Activated effector memory CD4-positive, alpha-beta T cell treated with Interleukin-2 at 50 U/mL for 16 hours (primary cell): ENCODE measurements around the gene EPDR1.

Experiments
- DNase-seq: peaks from one replicate; pipeline ENCODE4 v3.0.0-alpha.2; 2020

Gene EPDR1

DNA sequence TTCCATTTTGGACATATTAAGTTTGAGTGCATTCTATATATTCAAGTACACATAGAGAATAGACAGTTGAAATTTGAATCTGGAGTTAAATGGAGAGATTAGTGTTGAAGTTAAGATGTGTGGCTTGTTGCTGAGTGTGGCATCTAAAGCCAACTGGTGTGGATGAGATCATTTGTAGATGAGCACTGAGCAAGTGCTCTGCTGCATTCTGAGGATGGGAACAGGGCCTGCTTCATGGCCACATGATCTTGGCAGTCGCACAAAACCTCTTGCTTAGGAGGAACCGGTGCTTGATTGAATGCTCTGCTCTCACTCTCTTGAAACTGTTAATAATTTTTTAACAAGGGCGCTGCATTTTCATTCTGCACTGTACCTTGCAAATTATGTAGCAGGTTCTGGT lies 62.0 kb downstream of the EPDR1 start:
- no peak for DNase-seq

DNA sequence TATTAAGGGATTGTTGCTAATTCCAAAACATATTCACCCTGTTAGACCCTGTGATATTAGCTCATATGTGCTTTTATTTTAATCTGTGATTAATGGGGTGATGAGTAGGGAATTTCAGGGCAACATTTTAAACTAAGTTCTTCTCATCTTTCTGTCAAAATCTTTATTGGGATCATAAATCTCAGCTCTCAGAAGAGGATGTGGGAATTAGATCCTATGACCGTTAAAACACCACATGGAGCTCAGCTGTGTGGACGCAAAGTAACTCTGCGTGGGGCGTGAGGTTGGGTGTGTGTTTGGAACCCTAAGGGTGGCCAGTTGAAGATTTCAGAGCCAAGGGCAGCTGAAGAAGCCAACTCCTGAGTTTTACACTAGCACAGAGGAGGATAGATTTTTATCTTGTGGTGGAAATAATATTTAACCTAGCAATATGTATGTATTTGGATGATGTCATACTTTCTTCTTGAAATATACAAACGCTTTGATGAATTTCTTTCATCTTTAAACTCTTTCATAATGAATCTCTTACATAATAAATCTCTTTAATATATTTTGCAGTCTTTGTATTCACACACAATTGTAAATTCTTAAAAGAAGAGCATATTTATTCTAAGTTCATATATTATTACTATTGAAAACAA lies 64.4 kb downstream of the EPDR1 start:
- DNase-seq = no peak

DNA sequence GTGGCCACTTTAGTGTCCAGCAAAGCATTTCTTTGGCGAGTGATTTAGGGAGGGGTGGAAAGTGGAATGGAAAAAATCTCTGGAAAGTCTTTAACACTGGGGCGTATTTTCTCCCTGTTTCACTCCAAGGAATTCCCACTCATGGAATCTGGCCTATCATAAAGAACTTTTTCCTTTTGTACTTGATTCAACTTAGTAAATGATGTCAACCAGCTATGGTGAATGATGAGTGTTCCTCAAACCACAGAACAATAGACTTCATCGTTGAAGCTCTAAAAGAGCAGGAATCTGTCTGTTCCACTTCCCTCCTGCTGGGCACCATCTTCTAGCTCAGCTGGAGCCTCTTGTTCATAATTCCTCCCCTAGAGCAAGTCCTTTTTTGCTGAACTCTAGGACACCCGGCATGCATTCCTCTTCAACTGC lies 66.5 kb downstream of the EPDR1 start:
- no peak for DNase-seq

DNA sequence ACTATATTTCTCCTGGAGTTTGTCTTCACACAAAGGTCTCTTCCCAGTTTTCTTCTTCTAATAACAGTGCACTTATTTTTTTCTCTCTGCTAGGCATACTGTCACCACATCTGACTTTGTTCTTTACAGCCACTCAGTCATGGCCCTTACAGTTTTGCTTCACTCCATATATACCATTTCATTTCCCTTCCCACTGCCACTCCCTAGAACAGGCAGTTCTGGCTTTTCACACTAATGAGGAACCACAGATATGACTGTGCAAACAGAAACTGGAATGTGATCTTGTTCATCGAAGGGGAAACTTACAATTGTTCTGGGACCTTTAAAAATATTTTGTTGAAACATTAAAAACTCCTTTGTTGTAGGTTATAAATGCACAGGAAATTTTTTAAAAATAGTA lies 67.3 kb downstream of the EPDR1 start:
- DNase-seq = no peak

DNA sequence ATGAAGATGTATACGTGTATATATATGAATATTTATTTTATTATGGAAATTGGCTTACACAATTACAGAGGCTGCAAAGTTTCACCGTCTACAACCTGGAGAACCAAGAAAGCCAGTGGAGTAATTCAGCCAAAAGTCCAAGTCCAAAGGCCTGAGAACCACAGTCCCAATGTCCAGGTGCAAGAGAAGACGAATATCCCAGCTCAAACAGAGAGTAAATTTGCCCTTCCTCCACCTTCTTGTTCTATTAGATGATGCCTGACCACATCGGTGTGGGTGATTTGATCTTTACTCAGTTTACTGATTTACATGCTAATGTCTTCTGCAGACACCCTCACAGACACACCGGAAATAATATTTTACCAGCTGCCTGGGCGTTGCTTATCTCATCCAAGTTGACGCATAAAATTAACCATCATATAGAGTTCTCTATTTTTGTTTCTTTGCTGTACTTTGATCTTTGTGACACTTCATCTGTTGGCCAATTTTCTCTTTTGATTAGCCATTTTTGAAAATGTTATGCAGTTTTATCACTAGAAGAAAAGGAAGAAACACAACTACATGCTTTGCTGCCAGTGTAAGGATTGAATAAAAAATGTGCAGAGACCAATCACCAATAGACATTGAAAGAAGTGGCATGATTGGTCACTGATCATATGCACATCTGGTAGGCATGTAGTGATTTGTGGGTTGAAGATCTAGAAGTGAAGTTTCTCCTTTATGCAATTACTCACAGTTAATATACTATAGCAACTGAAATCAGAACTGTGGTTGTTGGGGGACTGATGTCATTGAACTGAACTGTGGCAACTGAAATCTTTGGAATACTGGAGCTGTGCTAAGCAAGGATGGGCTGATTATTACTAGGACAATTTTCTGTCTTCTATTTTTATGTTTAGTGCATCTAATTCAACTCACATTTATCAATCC lies 68.5 kb downstream of the EPDR1 start:
- no peak for DNase-seq

DNA sequence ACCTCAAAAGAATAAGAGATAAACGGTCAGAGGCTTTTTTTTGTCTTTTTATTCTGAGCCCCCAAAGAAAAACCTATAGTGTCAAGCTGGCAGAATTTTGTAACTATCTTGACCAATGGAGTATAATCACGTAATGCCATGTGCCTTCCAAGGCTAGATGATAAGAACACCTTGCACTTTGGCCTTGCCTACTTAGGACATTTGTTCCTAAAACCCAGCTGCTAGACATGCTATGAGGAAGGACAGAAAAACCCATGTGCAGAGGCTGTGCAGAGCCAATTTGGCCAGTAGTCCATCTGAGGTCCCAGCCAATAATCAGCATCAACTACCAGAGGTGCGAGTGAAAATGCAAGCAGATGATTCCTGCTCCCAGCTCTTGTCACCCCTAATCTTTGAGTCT lies 69.9 kb downstream of the EPDR1 start:
- no peak for DNase-seq

DNA sequence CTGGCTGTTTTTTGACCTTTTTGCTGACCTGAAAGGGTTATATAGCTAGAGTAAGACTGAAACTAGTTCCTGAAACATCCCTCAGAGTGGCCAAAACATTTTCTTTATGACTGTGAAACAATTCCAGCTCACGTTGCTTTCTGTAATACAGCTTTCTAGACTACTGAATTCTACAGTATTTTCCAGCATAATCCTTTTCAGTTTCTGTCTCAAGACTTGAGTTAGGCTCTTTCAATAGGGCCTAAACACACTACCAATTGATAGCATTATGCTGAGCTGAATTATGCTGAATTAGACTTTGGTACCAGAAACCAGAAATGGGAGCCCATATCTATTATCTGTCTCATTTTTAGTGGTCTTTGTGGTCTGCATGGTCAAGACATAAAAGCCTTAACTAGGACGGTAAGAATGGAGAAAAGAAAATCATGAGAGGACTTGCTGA lies 72.6 kb downstream of the EPDR1 start:
- DNase-seq = no peak

DNA sequence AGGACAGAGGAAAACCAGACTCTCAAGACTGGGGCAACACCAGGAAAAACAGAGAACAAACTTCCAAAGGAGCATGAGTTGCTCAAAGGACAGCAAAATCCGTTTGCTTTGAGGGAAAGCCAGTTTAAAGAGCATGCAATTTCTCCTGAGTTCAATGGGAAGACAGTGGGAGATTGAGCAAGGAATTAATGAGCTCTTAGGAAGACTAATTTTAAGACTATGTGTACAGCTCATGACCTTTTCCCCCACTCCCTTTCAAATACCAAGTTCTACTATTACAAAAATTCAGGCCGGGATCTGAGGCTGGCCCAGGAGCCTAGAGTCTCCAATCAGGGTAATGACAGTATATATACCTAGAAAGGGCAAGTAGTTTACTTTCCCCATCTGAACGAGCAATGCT lies 79.2 kb downstream of the EPDR1 start:
- DNase-seq = no peak

DNA sequence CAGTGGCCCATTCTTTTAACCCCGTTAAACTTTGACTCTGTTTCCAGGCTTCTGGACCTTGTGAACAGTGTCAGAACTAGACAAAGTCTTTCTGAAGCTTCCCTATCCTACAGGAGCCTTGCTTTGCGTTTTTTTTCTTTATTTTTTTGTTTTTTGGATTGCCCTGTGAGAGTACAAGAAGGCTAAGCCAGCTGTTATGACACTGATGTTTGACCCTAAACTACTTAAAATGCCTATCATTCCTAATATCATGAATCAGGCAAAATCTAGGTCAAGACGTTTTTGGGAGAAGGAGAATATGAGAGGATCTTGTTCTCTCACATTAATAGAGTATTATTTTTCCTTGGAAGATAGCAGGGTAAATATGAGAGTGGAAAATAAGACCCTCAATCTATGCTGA lies 79.8 kb downstream of the EPDR1 start:
- no peak for DNase-seq
